HG03354 (cell line): ENCODE data around the gene BTG4.

ENCODE experiments used
- ATAC-seq: cut with Tn5 transposase; IDR thresholded peaks from one replicate; pipeline ENCODE4 v1.9.1; 2021; ENCODE audit warnings: mild to moderate bottlenecking; ENCODE audit not compliant: unreplicated experiment, poor library complexity, severe bottlenecking

The BTG4 gene

GRCh38 chr11:111538407-111539114 lies 26.4 kb upstream of the BTG4 start:
- ATAC-seq, result no peak

DNA sequence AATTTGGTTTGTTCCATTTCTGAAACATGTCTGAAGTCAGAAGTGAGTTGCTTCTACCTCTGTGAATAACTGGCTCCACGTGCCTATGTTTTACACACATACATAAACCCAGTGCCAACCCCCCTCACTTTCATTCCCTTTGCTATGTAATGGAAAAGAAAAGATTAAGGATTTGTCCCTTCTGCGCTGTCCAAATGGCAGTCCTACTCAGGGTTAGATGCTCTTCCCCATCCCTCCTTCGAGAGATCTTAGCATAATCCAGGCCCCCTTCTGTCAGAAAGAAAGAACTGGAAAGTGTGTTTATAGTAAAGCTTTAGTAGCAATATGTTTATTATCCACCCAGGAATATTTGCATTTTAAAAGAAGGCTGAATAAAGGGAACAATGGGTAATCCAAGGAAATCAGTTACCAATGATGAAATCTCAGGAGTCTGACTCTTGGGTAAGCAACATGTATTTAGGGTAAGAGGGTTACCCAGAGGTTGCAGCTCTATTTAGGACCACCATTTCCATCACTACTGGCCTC lies 25.2 kb upstream of the BTG4 start:
- no peak for ATAC-seq

DNA sequence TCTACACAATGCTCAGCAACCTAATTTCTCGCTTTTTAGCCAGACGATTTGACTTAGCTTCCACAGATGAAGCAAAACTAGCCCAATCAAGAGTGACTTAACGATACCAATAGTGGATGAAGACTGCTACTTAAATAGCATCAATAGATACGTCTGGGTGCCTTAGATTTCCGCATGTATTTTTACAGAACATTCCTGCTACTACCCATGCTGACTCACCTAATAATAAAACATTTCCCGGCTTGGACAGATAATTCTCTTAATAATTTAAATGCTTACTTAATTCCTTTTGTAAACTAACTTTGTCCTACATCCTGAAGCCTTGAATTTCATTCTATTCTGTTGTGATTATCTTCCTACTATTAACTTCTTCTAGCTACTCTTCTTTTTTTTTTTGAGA lies 23.1 kb upstream of the BTG4 start:
- ATAC-seq, result no peak

DNA sequence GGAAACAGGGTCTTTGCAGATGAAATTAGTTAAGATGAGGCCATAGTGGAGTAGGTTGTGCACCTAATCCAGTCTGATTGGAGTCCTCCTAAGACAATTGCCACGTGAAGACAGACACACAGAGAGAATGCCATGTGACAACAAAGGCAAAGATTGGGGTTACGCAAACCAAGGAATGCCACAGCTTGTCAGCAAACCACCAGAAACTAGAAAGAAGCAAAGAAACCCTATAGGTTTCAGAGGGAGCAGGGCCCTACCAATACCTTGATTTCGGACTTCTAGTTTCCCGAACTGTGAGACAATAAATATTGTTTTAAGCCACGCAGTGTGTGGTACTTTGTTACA lies 20.2 kb upstream of the BTG4 start:
- ATAC-seq, result no peak

GRCh38 chr11:111531687-111532364 lies 19.6 kb upstream of the BTG4 start:
- no peak for ATAC-seq

DNA sequence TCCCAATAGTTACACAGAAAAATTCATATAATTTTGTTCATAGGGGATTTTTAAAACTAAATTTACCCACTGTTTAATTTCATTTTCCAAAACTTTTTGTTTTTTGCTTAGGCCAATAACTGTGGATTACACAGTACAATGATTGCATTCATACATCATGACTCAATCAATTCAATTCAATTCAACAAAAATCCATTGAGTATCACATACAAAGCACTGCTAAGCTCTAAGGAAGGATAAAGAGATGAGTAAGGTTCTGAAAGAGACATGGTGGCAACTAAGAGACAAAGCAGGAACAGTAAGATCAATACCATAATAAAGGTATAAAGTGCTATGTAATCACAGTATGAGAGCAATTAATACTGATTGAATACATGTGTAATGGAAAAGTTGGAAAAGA lies 18.9 kb upstream of the BTG4 start:
- no peak for ATAC-seq

DNA sequence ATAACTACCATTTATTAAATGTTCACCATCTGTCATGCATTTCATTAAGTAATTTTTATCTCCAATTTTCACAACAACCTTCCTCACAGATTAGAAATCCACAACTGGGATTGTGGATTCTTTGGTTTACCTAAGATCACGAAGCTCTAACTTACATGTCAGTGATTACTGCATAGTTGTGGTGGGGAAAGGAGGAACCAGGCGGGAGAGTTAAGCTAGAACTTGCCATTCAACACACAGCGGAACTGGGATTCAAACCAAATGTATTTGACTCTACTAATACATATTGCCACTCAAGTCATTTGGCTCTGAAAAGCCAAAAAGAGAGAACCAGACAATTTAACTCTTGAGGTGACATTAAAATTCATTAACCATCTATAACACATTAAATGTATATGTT lies 17.9 kb upstream of the BTG4 start:
- no peak for ATAC-seq

DNA sequence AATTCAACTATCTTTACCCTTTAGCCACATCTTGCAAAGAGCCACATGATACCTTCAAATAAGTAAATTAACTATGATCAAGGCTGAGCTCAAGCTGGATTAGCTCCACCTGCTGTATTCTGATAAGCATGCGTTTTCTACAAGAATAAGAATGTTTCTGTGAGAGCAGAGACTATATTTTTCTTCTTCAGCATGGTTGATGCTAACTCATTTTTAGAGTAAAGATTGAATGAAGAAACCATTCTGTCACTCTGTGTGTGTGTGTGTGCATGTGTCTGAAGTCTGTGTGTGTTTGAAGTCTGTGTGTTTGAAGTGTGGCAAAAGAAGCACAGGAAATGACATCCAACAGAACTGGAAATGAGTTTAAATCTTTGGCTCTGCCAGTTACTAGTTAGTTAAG lies 16.4 kb upstream of the BTG4 start:
- no peak for ATAC-seq

- ATAC-seq, result no peak
Observed at GRCh38 chr11:111527279-111527678, 15.1 kb upstream of the BTG4 start.

DNA sequence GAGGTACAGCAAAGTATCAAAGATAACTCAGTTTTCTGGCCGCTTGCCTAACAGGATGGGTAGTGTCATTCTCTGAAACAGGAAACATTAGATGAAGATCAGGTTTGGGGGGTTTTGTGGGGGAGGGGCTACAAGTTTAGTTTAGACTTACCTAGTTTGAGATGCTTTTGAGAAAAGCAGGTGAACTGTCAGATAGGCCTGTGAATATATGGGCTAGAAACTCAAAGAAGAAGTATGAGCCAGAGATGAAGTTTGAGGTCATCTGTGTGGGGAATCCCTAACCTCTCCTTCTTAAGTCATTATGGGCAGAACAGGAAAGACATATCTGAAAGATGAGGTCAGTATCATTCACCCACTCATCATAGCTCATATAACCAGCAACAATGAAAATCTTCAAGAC lies 14.3 kb upstream of the BTG4 start:
- peak; percentile 54 for ATAC-seq

GRCh38 chr11:111525456-111525855 lies 13.3 kb upstream of the BTG4 start:
- no peak for ATAC-seq

DNA sequence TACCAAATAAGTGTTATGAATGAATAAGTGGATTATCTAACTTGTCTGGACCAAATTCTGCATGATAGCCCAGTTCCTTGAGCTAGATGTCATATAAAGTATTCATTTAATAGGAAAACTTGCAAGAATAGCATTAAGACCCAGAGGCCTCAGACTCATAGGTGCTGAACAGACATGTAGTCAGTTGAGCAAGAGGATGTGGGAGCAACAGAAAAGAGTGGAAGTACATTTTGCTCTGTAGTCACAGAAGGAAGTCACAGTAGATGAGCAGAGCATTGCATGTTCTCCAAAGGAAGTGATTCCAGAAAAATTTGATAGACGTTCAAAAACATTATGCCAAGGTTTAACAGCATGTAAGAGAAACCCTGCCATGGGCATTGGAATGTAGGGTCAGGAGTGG lies 11.9 kb upstream of the BTG4 start:
- ATAC-seq, result no peak

DNA sequence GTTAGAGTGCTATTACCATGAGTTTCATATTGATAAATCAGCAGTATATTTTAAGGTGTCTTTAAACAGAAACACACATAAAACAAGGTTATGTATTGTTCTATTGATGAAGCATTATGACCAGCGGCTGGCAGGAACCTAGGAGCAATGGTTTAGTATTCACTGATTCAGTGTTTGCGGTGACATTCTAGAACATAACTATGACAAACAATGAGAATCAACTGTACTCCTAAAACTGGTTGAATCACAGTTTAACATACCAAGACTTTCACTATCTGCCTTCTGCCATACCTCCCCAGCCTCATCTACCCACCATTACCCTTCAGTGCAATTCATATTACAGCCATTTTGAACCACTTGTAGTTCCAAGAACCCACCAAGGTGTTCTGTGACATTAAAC lies 11.2 kb upstream of the BTG4 start:
- no peak for ATAC-seq

DNA sequence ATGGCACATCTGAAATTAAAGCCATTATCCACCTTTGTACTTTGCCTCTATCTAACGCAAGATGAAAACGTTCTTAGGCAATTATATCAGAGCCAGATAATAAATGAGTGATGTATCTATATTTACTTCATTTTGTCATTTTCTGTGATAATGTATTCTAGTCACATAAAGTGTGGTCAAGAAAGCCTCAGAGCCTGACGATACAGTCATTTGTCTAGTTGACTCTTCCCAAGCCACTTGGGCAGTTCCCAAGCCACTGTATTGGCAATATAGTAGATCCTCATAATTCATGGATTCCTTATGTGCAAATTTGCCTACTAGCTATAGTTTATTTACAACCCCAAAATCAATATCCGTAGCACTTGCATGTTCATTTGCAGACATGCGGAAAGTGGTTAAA lies 10.2 kb upstream of the BTG4 start:
- no peak for ATAC-seq

GRCh38 chr11:111521135-111521534 lies 8.9 kb upstream of the BTG4 start:
- no peak for ATAC-seq

- ATAC-seq, result no peak
Observed at GRCh38 chr11:111520560-111520959, 8.4 kb upstream of the BTG4 start.

DNA sequence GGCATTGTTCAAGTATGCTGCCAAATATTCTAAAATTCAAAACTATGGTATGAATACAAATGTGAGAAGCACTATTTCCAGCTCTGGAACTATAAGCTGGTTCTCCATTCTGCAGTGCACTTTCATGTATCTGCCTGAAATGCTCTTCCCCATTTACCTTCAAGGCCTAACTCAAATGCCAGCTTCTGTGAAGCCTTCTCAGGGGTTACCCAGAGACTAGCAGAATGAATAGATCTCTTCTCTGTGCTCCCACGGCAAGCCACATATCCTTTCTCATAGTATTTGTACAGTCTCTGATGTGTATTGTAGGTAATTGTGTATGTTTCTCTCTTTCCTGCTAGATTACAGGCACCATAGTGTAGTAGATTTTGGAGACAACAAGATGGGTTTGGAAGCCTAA lies 6.5 kb upstream of the BTG4 start:
- no peak for ATAC-seq

GRCh38 chr11:111515591-111515990 lies 3.4 kb upstream of the BTG4 start:
- no peak for ATAC-seq

DNA sequence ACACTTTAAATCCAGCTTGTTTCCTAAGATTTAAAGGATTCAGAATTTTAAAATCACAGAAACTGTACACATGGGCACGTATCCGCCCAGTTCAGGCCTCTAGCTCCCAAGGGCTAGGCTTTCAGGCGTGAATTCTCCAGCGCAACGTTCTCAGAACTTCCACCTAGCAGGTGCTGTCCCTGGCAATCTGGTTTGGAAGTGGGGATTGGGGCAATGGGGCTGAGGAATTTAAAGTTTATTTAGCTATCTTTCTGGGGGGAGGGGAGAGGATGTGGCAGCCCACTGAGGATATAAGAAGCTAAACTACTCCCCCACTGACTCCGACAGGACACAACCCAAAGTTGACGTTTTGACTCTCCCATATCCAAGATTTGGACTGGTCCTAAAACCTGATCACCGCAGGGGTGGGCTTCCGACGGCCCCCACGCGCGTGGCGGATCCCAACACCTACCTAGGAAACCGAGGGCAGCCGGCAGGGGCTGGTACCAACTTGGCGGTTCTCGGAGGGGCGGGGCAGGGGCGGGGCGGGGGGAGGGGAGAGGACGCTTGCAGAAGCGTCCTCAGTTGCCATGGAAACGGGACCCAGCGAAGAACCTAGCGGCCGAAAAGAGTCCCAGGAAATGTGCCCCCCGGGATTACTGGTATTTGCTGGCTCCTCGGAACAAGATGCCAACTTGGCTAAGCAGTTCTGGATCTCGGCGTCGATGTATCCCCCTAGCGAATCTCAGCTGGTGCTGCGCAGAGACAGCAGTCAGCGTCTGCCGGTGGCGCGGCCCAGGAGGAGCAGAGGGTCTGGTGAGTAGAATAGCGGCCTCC lies 2.2 kb upstream of the BTG4 start, which contains the start of gene HOATZ:
TSS of gene HOATZ (plus strand) at position 563 of the 816 bp plus-strand sequence. CDS start at position 570, 7 bp downstream.
- no peak for ATAC-seq

GRCh38 chr11:111513240-111513605 lies 1.0 kb upstream of the BTG4 start:
- no peak for ATAC-seq

DNA sequence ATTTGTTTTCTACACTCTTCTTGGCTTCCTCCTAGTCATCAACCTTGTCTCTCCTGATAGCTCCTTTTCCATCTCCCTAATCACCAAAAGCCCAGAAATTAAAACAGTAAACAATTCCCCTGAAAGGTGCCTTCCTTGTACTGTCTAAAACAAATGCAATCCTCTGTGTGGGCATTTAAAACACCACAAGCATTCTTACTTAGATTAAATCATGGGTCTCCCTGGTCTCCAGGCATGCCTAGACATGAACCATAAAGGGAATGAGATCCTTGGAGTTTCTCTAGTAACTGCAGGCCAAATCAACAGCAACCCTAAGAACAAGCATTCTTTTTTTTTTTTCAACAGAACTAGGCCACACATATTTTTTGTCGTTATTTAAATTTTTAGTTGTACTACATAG lies 1.9 kb downstream of the BTG4 start:
- no peak for ATAC-seq
